Hepatocyte (in vitro differentiated cells): Measurements from ENCODE around the gene TLCD2. TPM values are rescaled to one million over a fixed set of nuclear protein-coding genes. Genes with fewer than 3 reads are reported as not detected.

Experiments used
- DNase-seq: peaks from one replicate; pipeline ENCODE4 v3.0.0-alpha.2; 2016; ENCODE audit warnings: low spot score
- H2AFZ ChIP-seq: fragments of 200-600 bp; sonication (generic); 2 replicates; pipeline ENCODE4 v1.6.0; 2016; ENCODE audit warnings: antibody characterized with exemption, mild to moderate bottlenecking
- H3K27ac ChIP-seq: fragments of 200-600 bp; sonication (generic); 2 replicates; pipeline ENCODE4 v1.5.1; 2016; ENCODE audit warnings: mild to moderate bottlenecking
- H3K27me3 ChIP-seq: fragments of 200-600 bp; sonication (generic); 2 replicates; pipeline ENCODE4 v1.6.1; 2016
- H3K36me3 ChIP-seq: fragments of 200-600 bp; sonication (generic); replicated peaks from 2 replicates; pipeline ENCODE4 v1.5.1; 2016; ENCODE audit warnings: low read depth; ENCODE audit not compliant: insufficient read depth
- H3K4me1 ChIP-seq: fragments of 200-600 bp; sonication (generic); 2 replicates; pipeline ENCODE4 v1.5.1; 2016; ENCODE audit warnings: mild to moderate bottlenecking, moderate library complexity; ENCODE audit not compliant: insufficient read depth
- H3K4me2 ChIP-seq: fragments of 200-600 bp; sonication (generic); 2 replicates; pipeline ENCODE4 v1.6.0; 2016
- H3K4me3 ChIP-seq: fragments of 200-600 bp; sonication (generic); 2 replicates; pipeline ENCODE4 v1.5.1; 2016; ENCODE audit warnings: mild to moderate bottlenecking
- H3K79me2 ChIP-seq: fragments of 200-600 bp; sonication (generic); 2 replicates; pipeline ENCODE4 v1.6.0; 2017; ENCODE audit warnings: mild to moderate bottlenecking
- H3K9me2 ChIP-seq: fragments of 200-600 bp; sonication (generic); replicated peaks from 2 replicates; pipeline ENCODE4 v1.6.0; 2017; ENCODE audit warnings: mild to moderate bottlenecking; ENCODE audit not compliant: insufficient read depth
- H3K9me3 ChIP-seq: fragments of 200-600 bp; sonication (generic); 2 replicates; pipeline ENCODE4 v1.5.1; 2016; ENCODE audit warnings: low read depth, mild to moderate bottlenecking
- H4K20me1 ChIP-seq: fragments of 200-600 bp; sonication (generic); 2 replicates; pipeline ENCODE4 v1.6.0; 2016; ENCODE audit warnings: mild to moderate bottlenecking; ENCODE audit not compliant: insufficient read depth, poor library complexity, severe bottlenecking
- EZH2 ChIP-seq: fragments of 200-600 bp; sonication (generic); IDR thresholded peaks from 2 replicates; pipeline ENCODE4 v1.6.1; 2016; ENCODE audit warnings: antibody characterized with exemption, mild to moderate bottlenecking, borderline replicate concordance
- EZH2phosphoT487 ChIP-seq: fragments of 200-600 bp; sonication (generic); IDR thresholded peaks from one replicate; pipeline ENCODE4 v1.6.1; 2018; ENCODE audit warnings: antibody characterized with exemption, mild to moderate bottlenecking, low read depth, moderate library complexity; ENCODE audit not compliant: unreplicated experiment, severe bottlenecking
- WGBS: methylation state at CpG from one replicate; pipeline ENCODE4 v1.1.6; 2016; ENCODE audit warnings: low lambda C conversion rate; ENCODE audit errors: missing lambda C conversion rate; 5-methylcytosine and 5-hydroxymethylcytosine counted together
- polyA plus RNA-seq: library from polyadenylated mRNA; unstranded; fragments of >200 nt; fragmentation: Nextera tagmentation; extraction: Ambion mirVana; gene quantifications from 2 replicates; pipeline ENCODE4 v1.2.1, GENCODE V29; 2016
- total RNA-seq: library from RNA; depleted of rRNA; stranded (reverse); fragments of >200 nt; gene quantifications from 2 replicates; pipeline ENCODE4 v1.2.3, GENCODE V29; 2014
- TF ChIP-seq, protein P1 (sequence below): fragments of 200-600 bp; sonication (generic); IDR thresholded peaks from 2 replicates; pipeline ENCODE4 v1.5.1; 2016; ENCODE audit warnings: antibody characterized with exemption, mild to moderate bottlenecking; ENCODE audit not compliant: poor library complexity

Gene TLCD2
- total and polyA plus RNA-seq, 2 experiments from 2014 or later, result 2.0 to 4.5 TPM

DNA sequence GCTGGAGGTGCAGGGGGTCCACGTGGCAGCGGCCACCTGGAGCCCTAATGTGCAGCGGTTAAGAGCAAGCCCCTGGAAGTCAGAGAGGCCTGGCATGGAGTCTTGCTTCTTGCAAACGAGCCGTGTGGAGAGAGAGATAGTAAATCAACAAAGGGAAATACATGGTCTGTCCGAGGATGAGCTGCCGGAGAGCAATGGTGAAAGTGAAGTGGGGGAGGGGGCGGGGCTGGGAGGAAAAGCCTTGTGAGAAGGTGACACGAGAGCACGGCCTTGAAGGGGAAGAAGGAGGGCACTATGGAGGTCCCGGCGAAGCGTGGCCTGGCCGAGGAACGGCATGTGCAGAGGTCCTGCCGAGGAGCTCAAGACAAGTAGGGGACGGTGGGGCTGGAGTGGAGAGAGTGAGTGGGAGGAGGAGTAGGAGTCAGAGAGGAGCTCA, 45.7 kb upstream of the TLCD2 start:
- Histone ChIP-seq H2AFZ (no peak overlapping the region), H3K27me3 (no peaks in the 10 kb centered on the region), H3K4me2 (no peak overlapping the region), H3K4me1 (no peaks in the 10 kb centered on the region), H3K9me2 (no peaks in the 10 kb centered on the region), H3K79me2 (no peaks in the 10 kb centered on the region), H3K36me3 (no peaks in the 10 kb centered on the region), H3K4me3 (no peak overlapping the region), H3K27ac (no peak overlapping the region), H3K9me3 (no peaks in the 10 kb centered on the region), H4K20me1 (no peaks in the 10 kb centered on the region)
- no peak for DNase-seq
- no peak for TF ChIP-seq EZH2phosphoT487
- TF ChIP-seq EZH2, result no peak
- 58% methylated on average over 17 of the region's 17 CpGs for WGBS

DNA sequence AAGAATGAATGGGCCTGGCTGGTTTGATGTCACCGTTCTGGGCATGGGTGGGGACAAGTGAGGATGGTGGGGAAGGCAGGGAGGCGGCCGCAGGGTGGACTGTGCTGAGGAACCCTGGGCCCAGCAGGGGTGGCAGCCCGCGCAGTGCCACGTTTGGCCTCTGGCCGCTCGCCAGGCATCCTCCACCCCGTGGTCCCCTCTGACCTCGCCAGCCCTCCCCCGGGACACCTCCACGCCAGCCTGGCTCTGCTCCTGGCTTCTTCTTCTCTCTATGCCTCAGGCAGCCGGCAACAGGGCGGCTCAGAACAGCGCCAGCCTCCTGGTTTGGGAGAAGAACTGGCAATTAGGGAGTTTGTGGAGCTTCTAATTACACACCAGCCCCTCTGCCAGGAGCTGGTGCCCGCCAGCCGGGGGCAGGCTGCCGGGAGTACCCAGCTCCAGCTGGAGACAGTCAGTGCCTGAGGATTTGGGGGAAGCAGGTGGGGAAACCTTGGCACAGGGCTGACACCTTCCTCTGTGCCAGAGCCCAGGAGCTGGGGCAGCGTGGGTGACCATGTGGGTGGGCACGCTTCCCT, 45.2 kb upstream of the TLCD2 start:
- no peaks in the 10 kb centered on the region for H3K9me2 ChIP-seq
- DNase-seq, result no peak
- no peak overlapping the region for H2AFZ ChIP-seq
- WGBS, result 85% methylated on average over 12 of the region's 20 CpGs
- H3K79me2 ChIP-seq, result no peaks in the 10 kb centered on the region
- H3K4me3 ChIP-seq, result no peak overlapping the region
- no peaks in the 10 kb centered on the region for H4K20me1 ChIP-seq
- TF ChIP-seq EZH2 (no peak), EZH2phosphoT487 (no peak)
- TF ChIP-seq, protein P1, sequence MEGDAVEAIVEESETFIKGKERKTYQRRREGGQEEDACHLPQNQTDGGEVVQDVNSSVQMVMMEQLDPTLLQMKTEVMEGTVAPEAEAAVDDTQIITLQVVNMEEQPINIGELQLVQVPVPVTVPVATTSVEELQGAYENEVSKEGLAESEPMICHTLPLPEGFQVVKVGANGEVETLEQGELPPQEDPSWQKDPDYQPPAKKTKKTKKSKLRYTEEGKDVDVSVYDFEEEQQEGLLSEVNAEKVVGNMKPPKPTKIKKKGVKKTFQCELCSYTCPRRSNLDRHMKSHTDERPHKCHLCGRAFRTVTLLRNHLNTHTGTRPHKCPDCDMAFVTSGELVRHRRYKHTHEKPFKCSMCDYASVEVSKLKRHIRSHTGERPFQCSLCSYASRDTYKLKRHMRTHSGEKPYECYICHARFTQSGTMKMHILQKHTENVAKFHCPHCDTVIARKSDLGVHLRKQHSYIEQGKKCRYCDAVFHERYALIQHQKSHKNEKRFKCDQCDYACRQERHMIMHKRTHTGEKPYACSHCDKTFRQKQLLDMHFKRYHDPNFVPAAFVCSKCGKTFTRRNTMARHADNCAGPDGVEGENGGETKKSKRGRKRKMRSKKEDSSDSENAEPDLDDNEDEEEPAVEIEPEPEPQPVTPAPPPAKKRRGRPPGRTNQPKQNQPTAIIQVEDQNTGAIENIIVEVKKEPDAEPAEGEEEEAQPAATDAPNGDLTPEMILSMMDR, result no peak
- H3K27me3 ChIP-seq, result no peaks in the 10 kb centered on the region
- no peaks in the 10 kb centered on the region for H3K36me3 ChIP-seq
- H3K4me1 ChIP-seq, result no peaks in the 10 kb centered on the region
- no peak overlapping the region for H3K27ac ChIP-seq
- no peaks in the 10 kb centered on the region for H3K9me3 ChIP-seq
- no peak overlapping the region for H3K4me2 ChIP-seq

DNA sequence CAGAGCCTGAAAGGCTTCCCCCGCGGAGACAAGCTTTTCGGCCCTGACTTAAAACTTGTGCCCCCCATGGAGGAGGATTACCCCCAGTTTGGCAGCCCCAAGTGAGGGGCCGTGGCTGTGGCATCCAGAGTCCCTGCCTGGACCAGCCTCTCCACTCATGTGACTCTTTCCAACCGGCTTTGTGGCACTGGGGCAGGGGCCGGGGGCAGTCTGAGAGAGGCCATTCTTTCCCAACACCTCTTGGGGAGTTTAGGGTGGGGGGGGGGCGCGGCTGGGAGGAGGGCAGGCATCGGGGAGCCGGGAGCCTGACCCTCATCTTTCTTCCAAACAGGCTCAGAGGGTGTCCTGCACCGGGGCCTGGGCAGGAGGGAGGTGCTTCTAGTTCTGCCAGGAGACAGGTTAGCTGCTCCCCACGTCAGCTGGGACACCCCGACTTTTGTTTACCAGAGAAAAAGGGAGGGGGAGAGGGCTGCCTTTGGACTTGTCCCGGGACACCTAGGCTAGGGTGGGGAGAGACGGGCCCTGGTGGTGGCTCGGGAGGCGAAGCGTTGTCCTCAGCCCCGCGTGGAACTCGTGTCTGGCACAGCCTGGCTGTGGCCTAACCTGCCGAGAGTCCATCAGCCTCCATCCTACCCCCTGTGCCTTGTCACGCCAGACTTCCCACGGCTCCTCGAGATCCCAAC, 44.4 kb upstream of the TLCD2 start:
- no peaks in the 10 kb centered on the region for H3K9me3 ChIP-seq
- DNase-seq, result no peak
- no peak overlapping the region for H3K27ac ChIP-seq
- H3K27me3 ChIP-seq, result no peaks in the 10 kb centered on the region
- H3K36me3 ChIP-seq, result no peaks in the 10 kb centered on the region
- no peaks in the 10 kb centered on the region for H3K9me2 ChIP-seq
- H3K4me1 ChIP-seq, result no peaks in the 10 kb centered on the region
- no peaks in the 10 kb centered on the region for H4K20me1 ChIP-seq
- H2AFZ ChIP-seq, result no peak overlapping the region
- TF ChIP-seq EZH2phosphoT487 (no peak), EZH2 (no peak)
- TF ChIP-seq, protein P1, result no peak
- WGBS, result 85% methylated on average over 19 of the region's 25 CpGs
- H3K79me2 ChIP-seq, result no peaks in the 10 kb centered on the region
- H3K4me2 ChIP-seq, result no peak overlapping the region
- no peak overlapping the region for H3K4me3 ChIP-seq

DNA sequence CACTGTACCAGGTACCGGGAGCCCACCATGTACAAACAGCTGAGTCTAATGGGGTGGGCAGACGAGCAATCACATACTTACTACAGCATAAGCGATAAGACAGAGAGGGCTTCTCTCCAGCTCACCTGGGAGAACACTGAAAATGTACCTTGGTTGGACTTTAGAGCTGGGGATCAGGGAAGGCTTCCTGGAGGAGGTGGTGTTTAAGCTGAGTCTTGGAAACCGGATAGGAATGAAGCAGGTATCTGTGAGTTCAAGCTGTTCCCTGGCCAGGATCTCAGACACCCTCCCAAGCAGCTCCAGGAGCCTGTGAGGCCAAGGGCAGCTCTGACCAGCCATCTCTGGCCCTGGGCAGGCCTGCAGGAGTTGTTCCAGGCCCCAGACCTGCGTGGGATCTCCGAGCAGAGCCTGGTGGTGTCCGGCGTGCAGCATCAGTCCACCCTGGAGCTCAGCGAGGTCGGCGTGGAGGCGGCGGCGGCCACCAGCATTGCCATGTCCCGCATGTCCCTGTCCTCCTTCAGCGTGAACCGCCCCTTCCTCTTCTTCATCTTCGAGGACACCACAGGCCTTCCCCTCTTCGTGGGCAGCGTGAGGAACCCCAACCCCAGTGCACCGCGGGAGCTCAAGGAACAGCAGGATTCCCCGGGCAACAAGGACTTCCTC, 43.7 kb upstream of the TLCD2 start:
- no peaks in the 10 kb centered on the region for H3K9me2 ChIP-seq
- no peaks in the 10 kb centered on the region for H3K4me1 ChIP-seq
- no peak for TF ChIP-seq EZH2phosphoT487
- TF ChIP-seq EZH2, result no peak
- TF ChIP-seq, protein P1, result no peak
- no peak overlapping the region for H3K27ac ChIP-seq
- H3K79me2 ChIP-seq, result no peaks in the 10 kb centered on the region
- H3K36me3 ChIP-seq, result no peaks in the 10 kb centered on the region
- H2AFZ ChIP-seq, result no peak overlapping the region
- no peak for DNase-seq
- H3K27me3 ChIP-seq, result no peaks in the 10 kb centered on the region
- H3K4me3 ChIP-seq, result no peak overlapping the region
- WGBS, result 90% methylated on average over 23 of the region's 23 CpGs
- no peak overlapping the region for H3K4me2 ChIP-seq
- H3K9me3 ChIP-seq, result no peaks in the 10 kb centered on the region
- no peaks in the 10 kb centered on the region for H4K20me1 ChIP-seq
